HepG2 (cell line): ENCODE measurements around the gene SH3GLB2. TPM values are rescaled to one million over a fixed set of nuclear protein-coding genes. Genes with fewer than 3 reads are reported as not detected.

ENCODE experiments used
- ATAC-seq: fragments of 200-7000 bp; cut with Tn5 transposase; 3 replicates; pipeline ENCODE4 v1.9.1; 2020; ENCODE audit warnings: mild to moderate bottlenecking, moderate library complexity
- BruUV-seq: library from RNA; stranded (reverse); fragments of 400-500 nt; replicated peaks from 2 replicates; lab custom pipeline; 2021; lab: Mats Ljungman, UMichigan
- CTCF ChIA-PET: fragments of 300-600 bp; formaldehyde crosslinking; extraction: SDS; loops from one replicate; lab custom pipeline; 2021; ENCODE audit warnings: low total read pairs, inconsistent platforms, low intra/inter-chr PET ratio; lab: Yijun Ruan, JAX
- POLR2A ChIA-PET: fragments of 350-600 bp; sonication (Branson Sonifier 250); formaldehyde crosslinking; loops from one replicate; lab custom pipeline; 2020; ENCODE audit warnings: antibody characterized with exemption, inconsistent platforms; lab: Yijun Ruan, JAX
- DNase-seq: peaks from one replicate; pipeline ENCODE4 v3.0.0-alpha.2; 2015; ENCODE audit warnings: low spot score
- FAIRE-seq: peaks from 3 replicates; lab custom pipeline; 2011; peaks lifted over from hg19 to GRCh38; lab: Jason Lieb, UNC
- H2AFZ ChIP-seq: one replicate; pipeline ENCODE4 v1.6.1; 2011; ENCODE audit warnings: low read length, inconsistent platforms
- H3K27ac ChIP-seq: fragments of 300-600 bp; 3 replicates; pipeline ENCODE4 v1.8.0; 2011; ENCODE audit warnings: mixed run types, mild to moderate bottlenecking, mixed read lengths, low read length, inconsistent platforms; ENCODE audit not compliant: insufficient read depth; ENCODE audit errors: extremely low read length
- H3K27me3 ChIP-seq, 2 experiments: fragments of 200-600 bp in 1 of 2; 2 replicates in 1 of 2; 3 replicates in 1 of 2; pipeline versions ENCODE4 v1.6.0 to v1.8.0; 2011; ENCODE audit warnings: low read length in 2 of 2, mild to moderate bottlenecking in 2 of 2, moderate library complexity in 2 of 2, inconsistent platforms in 1 of 2; ENCODE audit not compliant: insufficient read depth in 2 of 2, control insufficient read depth in 1 of 2
- H3K36me3 ChIP-seq, 2 experiments: fragments of 200-600 bp in 1 of 2; replicated peaks in 1 of 2; 2 replicates in 1 of 2; 3 replicates in 1 of 2; pipeline versions ENCODE4 v1.5.1 to v1.8.0; 2011; ENCODE audit warnings: low read length in 2 of 2, inconsistent platforms in 1 of 2; ENCODE audit not compliant: insufficient read depth in 2 of 2, control insufficient read depth in 1 of 2
- H3K4me1 ChIP-seq: 2 replicates; pipeline ENCODE4 v1.5.1; 2012; ENCODE audit warnings: low read length, inconsistent platforms; ENCODE audit not compliant: insufficient read depth
- H3K4me2 ChIP-seq: 2 replicates; pipeline ENCODE4 v1.6.0; 2011; ENCODE audit warnings: low read depth, low read length, inconsistent platforms
- H3K4me3 ChIP-seq, 3 experiments: fragments of 200-600 bp in 1 of 3; sonication (generic), shearing (Covaris generic) in 1 of 3; replicated peaks in 1 of 3; 2 replicates each; pipeline ENCODE4 v1.5.1; 2011 to 2016; ENCODE audit warnings: low read length in 3 of 3, inconsistent platforms in 2 of 3, low read depth in 2 of 3, mild to moderate bottlenecking in 2 of 3, control low read depth in 1 of 3, mixed read lengths in 1 of 3; ENCODE audit not compliant: insufficient read depth in 1 of 3
- H3K79me2 ChIP-seq: one replicate; pipeline ENCODE4 v1.6.1; 2011; ENCODE audit warnings: low read length, inconsistent platforms; ENCODE audit not compliant: insufficient read depth
- H3K9ac ChIP-seq: 2 replicates; pipeline ENCODE4 v1.6.0; 2011; ENCODE audit warnings: mild to moderate bottlenecking, low read depth, low read length, inconsistent platforms; ENCODE audit not compliant: insufficient read depth
- H3K9me3 ChIP-seq: 2 replicates; pipeline ENCODE4 v1.5.1; 2012; ENCODE audit warnings: mild to moderate bottlenecking, low read length
- H4K20me1 ChIP-seq: 2 replicates; pipeline ENCODE4 v1.6.0; 2011; ENCODE audit warnings: inconsistent platforms, mild to moderate bottlenecking, low read length, moderate library complexity; ENCODE audit not compliant: insufficient read depth
- ATF5 ChIP-seq: sonication (generic); formaldehyde crosslinking; IDR thresholded peaks from 2 replicates; pipeline ENCODE4 v1.4.0; 2020; ENCODE audit warnings: mild to moderate bottlenecking, low read depth, missing genetic modification reagents
- BCL6 ChIP-seq: IDR thresholded peaks from 2 replicates; pipeline ENCODE4 v1.6.1; 2016; ENCODE audit warnings: missing genetic modification reagents, missing compliant biosample characterization
- CERS6 ChIP-seq: sonication (generic); formaldehyde crosslinking; IDR thresholded peaks from 2 replicates; pipeline ENCODE4 v1.5.0; 2020; ENCODE audit warnings: missing genetic modification reagents
- PCBP1 ChIP-seq: fragments of 200-400 bp; formaldehyde crosslinking; IDR thresholded peaks from 2 replicates; pipeline ENCODE4 v1.6.1; 2017; ENCODE audit warnings: mild to moderate bottlenecking, low read depth, low read length, borderline replicate concordance
- RFX3 ChIP-seq: IDR thresholded peaks from 2 replicates; pipeline ENCODE4 v1.6.1; 2016; ENCODE audit warnings: missing biosample characterization, missing genetic modification reagents
- SOX5 ChIP-seq: IDR thresholded peaks from 2 replicates; pipeline ENCODE4 v1.6.1; 2016; ENCODE audit warnings: borderline replicate concordance
- SUZ12 ChIP-seq: fragments of 150-350 bp; IDR thresholded peaks from 2 replicates; pipeline ENCODE4 v1.6.1; 2014; ENCODE audit warnings: low read depth, low read length
- TBL1XR1 ChIP-seq: fragments of 150-350 bp; IDR thresholded peaks from 2 replicates; pipeline ENCODE4 v1.6.1; 2014; ENCODE audit warnings: borderline replicate concordance, low read length; ENCODE audit not compliant: partially characterized antibody
- ZBTB26 ChIP-seq: IDR thresholded peaks from 2 replicates; pipeline ENCODE4 v1.6.1; 2016; ENCODE audit warnings: missing compliant biosample characterization, missing genetic modification reagents, borderline replicate concordance
- ZFP36L1 ChIP-seq: sonication (generic); formaldehyde crosslinking; IDR thresholded peaks from 2 replicates; pipeline ENCODE4 v1.8.0; 2022; ENCODE audit warnings: mild to moderate bottlenecking, missing genetic modification reagents, moderate library complexity
- ZNF354B ChIP-seq: sonication (generic); formaldehyde crosslinking; IDR thresholded peaks from 2 replicates; pipeline ENCODE4 v1.8.0; 2022; ENCODE audit warnings: mild to moderate bottlenecking, missing genetic modification reagents
- ZNF547 ChIP-seq: sonication (generic); formaldehyde crosslinking; IDR thresholded peaks from 2 replicates; pipeline ENCODE4 v1.5.1; 2020; ENCODE audit warnings: mild to moderate bottlenecking, missing genetic modification reagents
- ZNF577 ChIP-seq: sonication (generic); formaldehyde crosslinking; IDR thresholded peaks from 2 replicates; pipeline ENCODE4 v1.4.0; 2020; ENCODE audit warnings: mild to moderate bottlenecking, low read depth, missing genetic modification reagents, borderline replicate concordance
- ZNF619 ChIP-seq: sonication (generic); formaldehyde crosslinking; IDR thresholded peaks from 2 replicates; pipeline ENCODE4 v1.4.0; 2020; ENCODE audit warnings: mild to moderate bottlenecking, missing genetic modification reagents
- ZNF792 ChIP-seq: IDR thresholded peaks from 2 replicates; pipeline ENCODE4 v1.6.1; 2016
- WGBS: methylation state at CpG from one replicate; pipeline ENCODE4 v1.1.6; 2017; ENCODE audit warnings: low lambda C conversion rate; 5-methylcytosine and 5-hydroxymethylcytosine counted together
- in situ Hi-C: cut with HindIII; loops from 2 replicates; pipeline ENCODE4 v1.10.0; 2017; ENCODE audit warnings: low pct_unique_long_range_greater_than_20kb; ENCODE audit not compliant: extremely low pct_ligation_motif_present
- intact Hi-C: fragments of 100-400 bp; cut with micrococcal nuclease; formaldehyde crosslinking; loops from one replicate; pipeline ENCODE4 v1.10.0; 2022; ENCODE audit not compliant: unreplicated experiment
- polyA plus RNA-seq, 8 experiments: library from polyadenylated mRNA; depleted of rRNA in 3 of 8; stranded (reverse) in 7 of 8; unstranded in 1 of 8; fragments of >200 nt; fragmentation: Illumina TruSeq in 4 of 8; extraction: Trizol in 4 of 8; gene quantifications; 2 replicates each; pipeline versions ENCODE4 v1.2.1 to v1.2.3, GENCODE V29; 2011 to 2016; ENCODE audit warnings: low read depth in 4 of 8, missing spikeins in 1 of 8, mixed read lengths in 1 of 8; ENCODE audit not compliant: insufficient read depth in 1 of 8
- total RNA-seq, 5 experiments: library from RNA; depleted of rRNA; stranded (reverse); fragments of >200 nt; fragmentation: Illumina TruSeq; extraction: Trizol; gene quantifications; 2 replicates each; pipeline ENCODE4 v1.2.3, GENCODE V29; 2016; ENCODE audit warnings: low read depth in 1 of 5
- TF ChIP-seq, protein P1 (sequence below): sonication (generic); formaldehyde crosslinking; IDR thresholded peaks from 2 replicates; pipeline ENCODE4 v1.5.0; 2020; ENCODE audit warnings: missing genetic modification reagents

SH3GLB2 gene
- total and polyA plus RNA-seq, 2 of the 13 experiments (the other 11 are each of a cell fraction or from before 2014, with no cell fraction given) = 24.0 to 40.6 TPM

- no peak overlapping the region for H3K27ac ChIP-seq
- H3K27me3 ChIP-seq = no peaks in the 10 kb centered on the region; a peak in 1 of 5 replicates
- H4K20me1 ChIP-seq = no peaks in the 10 kb centered on the region
- 62% methylated on average over 8 of the region's 8 CpGs for WGBS
- in situ Hi-C loops (no loop called here), intact Hi-C loops (no loop called here)
- H3K4me1 ChIP-seq = peaks cover 38% of the 10 kb centered on the region
- ChIA-PET CTCF (no interaction called here), POLR2A (no interaction called here)
- no peak overlapping the region for H2AFZ ChIP-seq
- no peak overlapping the region for H3K4me3 ChIP-seq
- H3K36me3 ChIP-seq = no peaks in the 10 kb centered on the region
- no peak overlapping the region for H3K4me2 ChIP-seq
- no peak for DNase-seq
- no TSS peak for BruUV-seq
- no peaks in the 10 kb centered on the region for H3K9me3 ChIP-seq
- peaks cover 6% of the 10 kb centered on the region for H3K79me2 ChIP-seq
- H3K9ac ChIP-seq = no peak overlapping the region
- no peak for FAIRE-seq
- TF ChIP-seq BCL6 (CRISPR knock-in tag) = no peak
- TF ChIP-seq CERS6 (CRISPR knock-in tag) = no peak
- TF ChIP-seq SOX5 (CRISPR knock-in tag) = no peak
- TF ChIP-seq ZNF547 (CRISPR knock-in tag) = no peak
- TF ChIP-seq ZNF354B (CRISPR knock-in tag) = no peak
- no peak for TF ChIP-seq ZNF619 (CRISPR knock-in tag)
- TF ChIP-seq ZFP36L1 (CRISPR knock-in tag) = no peak
- no peak for TF ChIP-seq TBL1XR1
- TF ChIP-seq PCBP1 = no peak
- TF ChIP-seq ZNF792 = no peak
- TF ChIP-seq RFX3 (CRISPR knock-in tag) = no peak
- no peak for TF ChIP-seq ZBTB26
- no peak for TF ChIP-seq ATF5 (CRISPR knock-in tag)
- TF ChIP-seq SUZ12 = no peak
- TF ChIP-seq ZNF577 (CRISPR knock-in tag) = no peak
- TF ChIP-seq, protein P1, sequence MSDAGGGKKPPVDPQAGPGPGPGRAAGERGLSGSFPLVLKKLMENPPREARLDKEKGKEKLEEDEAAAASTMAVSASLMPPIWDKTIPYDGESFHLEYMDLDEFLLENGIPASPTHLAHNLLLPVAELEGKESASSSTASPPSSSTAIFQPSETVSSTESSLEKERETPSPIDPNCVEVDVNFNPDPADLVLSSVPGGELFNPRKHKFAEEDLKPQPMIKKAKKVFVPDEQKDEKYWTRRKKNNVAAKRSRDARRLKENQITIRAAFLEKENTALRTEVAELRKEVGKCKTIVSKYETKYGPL (CRISPR knock-in tag) = no peak
- no peak for ATAC-seq
Measured at GRCh38 chr9:129033216-129033615, 5.1 kb upstream of the SH3GLB2 start.
